ENCODE measurements around the gene MAP3K19. TPM values are rescaled to one million over a fixed set of nuclear protein-coding genes. Genes with fewer than 3 reads are reported as not detected.

The MAP3K19 gene
- total RNA-seq, 1 experiment from 2014 or later, result not detected

GRCh38 chr2:134955744-134956143 lies 91.5 kb downstream of the MAP3K19 start:
- no peak for DNase-seq (ENCODE audit: low read depth, low spot score)
- Histone ChIP-seq H3K27ac (ENCODE audit: low read length) (no peak overlapping the region), H3K9me3 (ENCODE audit: control insufficient read depth, insufficient read depth, low read depth, low read length) (no peaks in the 10 kb centered on the region), H3K27me3 (ENCODE audit: control insufficient read depth, insufficient read depth, low read length) (no peaks in the 10 kb centered on the region), H3K4me1 (ENCODE audit: control insufficient read depth, insufficient read depth, low read length) (no peaks in the 10 kb centered on the region), H3K4me3 (ENCODE audit: low read depth in 2 of 2, low read length in 2 of 2) (no peak overlapping the region), H3K36me3 (ENCODE audit: control insufficient read depth, insufficient read depth, low read length) (peaks cover 40% of the 10 kb centered on the region)
- POLR2A ChIA-PET, result no interaction called here
- in situ Hi-C loops (cut with HindIII; ENCODE audit: low pct_unique_long_range_greater_than_20kb, low sequenced_read_pairs), result no loop called here
- no TSS peak for BruUV-seq (replicated peaks)
- CTCF ChIA-PET, result no interaction called here
- no peak for ATAC-seq
- intact Hi-C loops (cut with micrococcal nuclease; ENCODE audit: unreplicated experiment), result no loop called here
- TF ChIP-seq SIN3A (IDR thresholded peaks at IDR 0.05; ENCODE audit: borderline replicate concordance, insufficient read depth, low read depth, low read length) (no peak), TCF7L2 (IDR thresholded peaks at IDR 0.05; ENCODE audit: low read depth, low read length) (no peak), POLR2AphosphoS5 (IDR thresholded peaks at IDR 0.05; ENCODE audit: low read depth, low read length) (no peak), CTCF (IDR thresholded peaks at IDR 0.05) (no peak)

DNA sequence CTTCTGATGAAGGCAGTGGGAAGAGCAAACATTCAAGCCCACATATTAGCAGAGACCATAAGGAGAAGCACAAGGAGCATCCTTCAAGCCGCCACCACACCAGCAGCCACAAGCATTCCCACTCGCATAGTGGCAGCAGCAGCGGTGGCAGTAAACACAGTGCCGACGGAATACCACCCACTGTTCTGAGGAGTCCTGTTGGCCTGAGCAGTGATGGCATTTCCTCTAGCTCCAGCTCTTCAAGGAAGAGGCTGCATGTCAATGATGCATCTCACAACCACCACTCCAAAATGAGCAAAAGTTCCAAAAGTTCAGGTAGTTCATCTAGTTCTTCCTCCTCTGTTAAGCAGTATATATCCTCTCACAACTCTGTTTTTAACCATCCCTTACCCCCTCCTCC lies 93.2 kb downstream of the MAP3K19 start:
- CTCF ChIA-PET, result no interaction called here
- no peak for DNase-seq (ENCODE audit: low read depth, low spot score)
- H3K9me3 ChIP-seq (ENCODE audit: control insufficient read depth, insufficient read depth, low read depth, low read length), result no peaks in the 10 kb centered on the region
- peaks cover 40% of the 10 kb centered on the region for H3K36me3 ChIP-seq (ENCODE audit: control insufficient read depth, insufficient read depth, low read length)
- TF ChIP-seq POLR2AphosphoS5 (IDR thresholded peaks at IDR 0.05; ENCODE audit: low read depth, low read length), result no peak
- TF ChIP-seq TCF7L2 (IDR thresholded peaks at IDR 0.05; ENCODE audit: low read depth, low read length), result no peak
- TF ChIP-seq, protein P1, sequence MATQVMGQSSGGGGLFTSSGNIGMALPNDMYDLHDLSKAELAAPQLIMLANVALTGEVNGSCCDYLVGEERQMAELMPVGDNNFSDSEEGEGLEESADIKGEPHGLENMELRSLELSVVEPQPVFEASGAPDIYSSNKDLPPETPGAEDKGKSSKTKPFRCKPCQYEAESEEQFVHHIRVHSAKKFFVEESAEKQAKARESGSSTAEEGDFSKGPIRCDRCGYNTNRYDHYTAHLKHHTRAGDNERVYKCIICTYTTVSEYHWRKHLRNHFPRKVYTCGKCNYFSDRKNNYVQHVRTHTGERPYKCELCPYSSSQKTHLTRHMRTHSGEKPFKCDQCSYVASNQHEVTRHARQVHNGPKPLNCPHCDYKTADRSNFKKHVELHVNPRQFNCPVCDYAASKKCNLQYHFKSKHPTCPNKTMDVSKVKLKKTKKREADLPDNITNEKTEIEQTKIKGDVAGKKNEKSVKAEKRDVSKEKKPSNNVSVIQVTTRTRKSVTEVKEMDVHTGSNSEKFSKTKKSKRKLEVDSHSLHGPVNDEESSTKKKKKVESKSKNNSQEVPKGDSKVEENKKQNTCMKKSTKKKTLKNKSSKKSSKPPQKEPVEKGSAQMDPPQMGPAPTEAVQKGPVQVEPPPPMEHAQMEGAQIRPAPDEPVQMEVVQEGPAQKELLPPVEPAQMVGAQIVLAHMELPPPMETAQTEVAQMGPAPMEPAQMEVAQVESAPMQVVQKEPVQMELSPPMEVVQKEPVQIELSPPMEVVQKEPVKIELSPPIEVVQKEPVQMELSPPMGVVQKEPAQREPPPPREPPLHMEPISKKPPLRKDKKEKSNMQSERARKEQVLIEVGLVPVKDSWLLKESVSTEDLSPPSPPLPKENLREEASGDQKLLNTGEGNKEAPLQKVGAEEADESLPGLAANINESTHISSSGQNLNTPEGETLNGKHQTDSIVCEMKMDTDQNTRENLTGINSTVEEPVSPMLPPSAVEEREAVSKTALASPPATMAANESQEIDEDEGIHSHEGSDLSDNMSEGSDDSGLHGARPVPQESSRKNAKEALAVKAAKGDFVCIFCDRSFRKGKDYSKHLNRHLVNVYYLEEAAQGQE (IDR thresholded peaks at IDR 0.05; ENCODE audit: insufficient read depth in 1 of 2, low read depth in 2 of 2, low read length in 1 of 2), result no peak
- no peak for TF ChIP-seq SIN3A (IDR thresholded peaks at IDR 0.05; ENCODE audit: borderline replicate concordance, insufficient read depth, low read depth, low read length)
- no peak for TF ChIP-seq CTCF (IDR thresholded peaks at IDR 0.05)
- no peak overlapping the region for H3K4me3 ChIP-seq (ENCODE audit: low read depth in 2 of 2, low read length in 2 of 2)
- no peaks in the 10 kb centered on the region for H3K27me3 ChIP-seq (ENCODE audit: control insufficient read depth, insufficient read depth, low read length)
- intact Hi-C loops (cut with micrococcal nuclease; ENCODE audit: unreplicated experiment) (no loop called here), in situ Hi-C loops (cut with HindIII; ENCODE audit: low pct_unique_long_range_greater_than_20kb, low sequenced_read_pairs) (no loop called here)
- no peak for ATAC-seq
- POLR2A ChIA-PET, result no interaction called here
- no peak overlapping the region for H3K27ac ChIP-seq (ENCODE audit: low read length)
- no TSS peak for BruUV-seq (replicated peaks)
- no peaks in the 10 kb centered on the region for H3K4me1 ChIP-seq (ENCODE audit: control insufficient read depth, insufficient read depth, low read length)

Measured in Panc1 (cell line).